ENCODE measurements around the gene AGPAT1. TPM values are rescaled to one million over a fixed set of nuclear protein-coding genes. Genes with fewer than 3 reads are reported as not detected.

The AGPAT1 gene
- total RNA-seq, 1 donor from 2014 or later: 43.0 TPM

- Histone ChIP-seq H3K27ac (replicated peaks) (no peak overlapping the region), H3K27me3 (ENCODE audit: low read depth) (peaks cover 3% of the 10 kb centered on the region), H3K9me3 (replicated peaks) (no peaks in the 10 kb centered on the region), H3K4me1 (peaks cover 39% of the 10 kb centered on the region), H3K36me3 (peaks cover 48% of the 10 kb centered on the region), H3K4me3 (no peak overlapping the region)
- no peak for TF ChIP-seq CTCF (IDR thresholded peaks at IDR 0.05; ENCODE audit: borderline replicate concordance)
- no peak for DNase-seq
- intact Hi-C loops (cut with micrococcal nuclease): no loop called here
Observed at GRCh38 chr6:32156891-32157290, 19.0 kb downstream of the AGPAT1 start.

GRCh38 chr6:32154514-32155161 is 21.2 kb downstream of the AGPAT1 start:
- Histone ChIP-seq H3K27me3 (ENCODE audit: low read depth) (peaks cover 22% of the 10 kb centered on the region), H3K27ac (replicated peaks) (peak overlapping the region; percentile 94), H3K4me3 (peak overlapping the region; percentile 82), H3K9me3 (replicated peaks) (no peaks in the 10 kb centered on the region), H3K36me3 (peaks cover 36% of the 10 kb centered on the region), H3K4me1 (peaks cover 39% of the 10 kb centered on the region)
- peak; percentile 45 for DNase-seq
- intact Hi-C loops (cut with micrococcal nuclease): no loop called here
- TF ChIP-seq CTCF (IDR thresholded peaks at IDR 0.05; ENCODE audit: borderline replicate concordance): peak; percentile 63

GRCh38 chr6:32153564-32154513 is 22.0 kb downstream of the AGPAT1 start, which contains the start of gene PPT2:
PPT2 (plus strand) TSS chr6:32154141; CDS start chr6:32154595, 454 bp downstream.
- Histone ChIP-seq H3K4me3 (peak within 1 kb of the TSS; percentile 82), H3K36me3 (peaks cover 32% of the 10 kb centered on the region), H3K27ac (replicated peaks) (peak within 1 kb of the TSS; percentile 94), H3K9me3 (replicated peaks) (no peaks in the 10 kb centered on the region), H3K27me3 (ENCODE audit: low read depth) (peaks cover 30% of the 10 kb centered on the region), H3K4me1 (peaks cover 39% of the 10 kb centered on the region)
- intact Hi-C loops (cut with micrococcal nuclease): no loop called here
- peak; percentile 36 for TF ChIP-seq CTCF (IDR thresholded peaks at IDR 0.05; ENCODE audit: borderline replicate concordance)
- peak; percentile 91 for DNase-seq

GRCh38 chr6:32152769-32153563 is 22.9 kb downstream of the AGPAT1 start:
- no peak for DNase-seq

More at GRCh38 chr6:32152769-32153563, 22.9 kb downstream of the AGPAT1 start:
- intact Hi-C loops (cut with micrococcal nuclease): no loop called here
- no peaks in the 10 kb centered on the region for H3K9me3 ChIP-seq (replicated peaks)
- peak overlapping the region; percentile 82 for H3K4me3 ChIP-seq
- peak overlapping the region; percentile 94 for H3K27ac ChIP-seq (replicated peaks)
- H3K36me3 ChIP-seq: peaks cover 24% of the 10 kb centered on the region
- TF ChIP-seq CTCF (IDR thresholded peaks at IDR 0.05; ENCODE audit: borderline replicate concordance): no peak
- peaks cover 38% of the 10 kb centered on the region for H3K27me3 ChIP-seq (ENCODE audit: low read depth)
- H3K4me1 ChIP-seq: peaks cover 39% of the 10 kb centered on the region
